SK-N-SH treated with all-trans-retinoic acid at 6 μM for 48 hours (cell line): ENCODE data around the gene LRRC2.

Source experiments
- ARNTL ChIP-seq: fragments of 450-650 bp; formaldehyde crosslinking; IDR thresholded peaks from 2 replicates; pipeline ENCODE4 v1.5.0; 2020; ENCODE audit warnings: low read depth, mild to moderate bottlenecking, moderate library complexity, borderline replicate concordance
- ESRRG ChIP-seq: fragments of 250-450 bp; sonication (Bioruptor Pico); IDR thresholded peaks from 2 replicates; pipeline ENCODE4 v1.6.1; 2021; ENCODE audit warnings: mild to moderate bottlenecking
- RARB ChIP-seq: fragments of 250-450 bp; sonication (Bioruptor Pico); IDR thresholded peaks from 2 replicates; pipeline ENCODE4 v1.8.0; 2021; ENCODE audit warnings: mild to moderate bottlenecking, moderate library complexity
- TOX ChIP-seq: fragments of 250-450 bp; sonication (Bioruptor Pico); IDR thresholded peaks from 2 replicates; pipeline ENCODE4 v1.8.0; 2021; ENCODE audit warnings: mild to moderate bottlenecking, moderate library complexity, borderline replicate concordance
- ZFP3 ChIP-seq: fragments of 250-450 bp; sonication (Bioruptor Pico); IDR thresholded peaks from 2 replicates; pipeline ENCODE4 v1.5.0; 2020; ENCODE audit warnings: mild to moderate bottlenecking, moderate library complexity
- ZNF8 ChIP-seq: fragments of 450-650 bp; formaldehyde crosslinking; IDR thresholded peaks from 2 replicates; pipeline ENCODE4 v1.5.0; 2020; ENCODE audit warnings: mild to moderate bottlenecking, moderate library complexity
- TF ChIP-seq, protein P1 (sequence below): fragments of 250-450 bp; sonication (Bioruptor Pico); IDR thresholded peaks from 2 replicates; pipeline ENCODE4 v1.5.1; 2021; ENCODE audit warnings: mild to moderate bottlenecking, moderate library complexity
- TF ChIP-seq, protein P2 (sequence below): fragments of 250-450 bp; sonication (Bioruptor Pico); IDR thresholded peaks from 2 replicates; pipeline ENCODE4 v1.8.0; 2020; ENCODE audit warnings: mild to moderate bottlenecking, moderate library complexity, borderline replicate concordance
- TF ChIP-seq, protein P3 (sequence below): fragments of 250-450 bp; sonication (Bioruptor Pico); IDR thresholded peaks from 2 replicates; pipeline ENCODE4 v1.8.0; 2021; ENCODE audit warnings: low read depth, mild to moderate bottlenecking, moderate library complexity, borderline replicate concordance
- TF ChIP-seq, protein P4 (sequence below): fragments of 250-450 bp; sonication (Bioruptor Pico); IDR thresholded peaks from 2 replicates; pipeline ENCODE4 v1.5.1; 2020; ENCODE audit warnings: low read depth, mild to moderate bottlenecking, moderate library complexity

DNA sequence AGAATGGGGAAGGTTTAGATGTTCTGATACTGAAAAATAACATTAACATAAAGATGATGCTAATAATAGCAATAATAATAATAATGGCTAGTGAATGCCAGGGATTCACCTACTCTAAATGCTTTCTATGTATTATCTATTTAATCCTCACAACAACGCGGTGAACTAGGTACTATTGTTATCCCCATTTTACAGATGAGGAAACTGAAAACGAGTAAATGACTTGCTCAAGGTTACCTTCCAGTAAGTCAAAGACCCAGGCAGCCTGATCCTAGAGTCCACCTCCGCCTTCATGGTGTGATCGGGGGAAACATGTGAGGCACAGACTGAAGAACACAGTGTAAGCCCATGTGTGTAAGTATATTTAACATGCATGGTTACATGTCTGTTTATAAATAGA is 30.4 kb downstream of the LRRC2 start:
- TF ChIP-seq ZNF8 (CRISPR knock-in tag) (no peak), ARNTL (CRISPR knock-in tag) (no peak), TOX (CRISPR knock-in tag) (no peak), ESRRG (CRISPR knock-in tag) (no peak), ZFP3 (CRISPR knock-in tag) (no peak), RARB (CRISPR knock-in tag) (no peak)
- TF ChIP-seq, protein P1, sequence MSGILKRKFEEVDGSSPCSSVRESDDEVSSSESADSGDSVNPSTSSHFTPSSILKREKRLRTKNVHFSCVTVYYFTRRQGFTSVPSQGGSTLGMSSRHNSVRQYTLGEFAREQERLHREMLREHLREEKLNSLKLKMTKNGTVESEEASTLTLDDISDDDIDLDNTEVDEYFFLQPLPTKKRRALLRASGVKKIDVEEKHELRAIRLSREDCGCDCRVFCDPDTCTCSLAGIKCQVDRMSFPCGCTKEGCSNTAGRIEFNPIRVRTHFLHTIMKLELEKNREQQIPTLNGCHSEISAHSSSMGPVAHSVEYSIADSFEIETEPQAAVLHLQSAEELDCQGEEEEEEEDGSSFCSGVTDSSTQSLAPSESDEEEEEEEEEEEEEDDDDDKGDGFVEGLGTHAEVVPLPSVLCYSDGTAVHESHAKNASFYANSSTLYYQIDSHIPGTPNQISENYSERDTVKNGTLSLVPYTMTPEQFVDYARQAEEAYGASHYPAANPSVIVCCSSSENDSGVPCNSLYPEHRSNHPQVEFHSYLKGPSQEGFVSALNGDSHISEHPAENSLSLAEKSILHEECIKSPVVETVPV (CRISPR knock-in tag): no peak
- TF ChIP-seq, protein P2, sequence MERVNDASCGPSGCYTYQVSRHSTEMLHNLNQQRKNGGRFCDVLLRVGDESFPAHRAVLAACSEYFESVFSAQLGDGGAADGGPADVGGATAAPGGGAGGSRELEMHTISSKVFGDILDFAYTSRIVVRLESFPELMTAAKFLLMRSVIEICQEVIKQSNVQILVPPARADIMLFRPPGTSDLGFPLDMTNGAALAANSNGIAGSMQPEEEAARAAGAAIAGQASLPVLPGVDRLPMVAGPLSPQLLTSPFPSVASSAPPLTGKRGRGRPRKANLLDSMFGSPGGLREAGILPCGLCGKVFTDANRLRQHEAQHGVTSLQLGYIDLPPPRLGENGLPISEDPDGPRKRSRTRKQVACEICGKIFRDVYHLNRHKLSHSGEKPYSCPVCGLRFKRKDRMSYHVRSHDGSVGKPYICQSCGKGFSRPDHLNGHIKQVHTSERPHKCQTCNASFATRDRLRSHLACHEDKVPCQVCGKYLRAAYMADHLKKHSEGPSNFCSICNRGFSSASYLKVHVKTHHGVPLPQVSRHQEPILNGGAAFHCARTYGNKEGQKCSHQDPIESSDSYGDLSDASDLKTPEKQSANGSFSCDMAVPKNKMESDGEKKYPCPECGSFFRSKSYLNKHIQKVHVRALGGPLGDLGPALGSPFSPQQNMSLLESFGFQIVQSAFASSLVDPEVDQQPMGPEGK (CRISPR knock-in tag): no peak
- TF ChIP-seq, protein P3, sequence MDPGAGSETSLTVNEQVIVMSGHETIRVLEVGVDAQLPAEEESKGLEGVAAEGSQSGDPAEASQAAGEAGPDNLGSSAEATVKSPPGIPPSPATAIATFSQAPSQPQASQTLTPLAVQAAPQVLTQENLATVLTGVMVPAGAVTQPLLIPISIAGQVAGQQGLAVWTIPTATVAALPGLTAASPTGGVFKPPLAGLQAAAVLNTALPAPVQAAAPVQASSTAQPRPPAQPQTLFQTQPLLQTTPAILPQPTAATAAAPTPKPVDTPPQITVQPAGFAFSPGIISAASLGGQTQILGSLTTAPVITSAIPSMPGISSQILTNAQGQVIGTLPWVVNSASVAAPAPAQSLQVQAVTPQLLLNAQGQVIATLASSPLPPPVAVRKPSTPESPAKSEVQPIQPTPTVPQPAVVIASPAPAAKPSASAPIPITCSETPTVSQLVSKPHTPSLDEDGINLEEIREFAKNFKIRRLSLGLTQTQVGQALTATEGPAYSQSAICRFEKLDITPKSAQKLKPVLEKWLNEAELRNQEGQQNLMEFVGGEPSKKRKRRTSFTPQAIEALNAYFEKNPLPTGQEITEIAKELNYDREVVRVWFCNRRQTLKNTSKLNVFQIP (CRISPR knock-in tag): no peak
- TF ChIP-seq, protein P4, sequence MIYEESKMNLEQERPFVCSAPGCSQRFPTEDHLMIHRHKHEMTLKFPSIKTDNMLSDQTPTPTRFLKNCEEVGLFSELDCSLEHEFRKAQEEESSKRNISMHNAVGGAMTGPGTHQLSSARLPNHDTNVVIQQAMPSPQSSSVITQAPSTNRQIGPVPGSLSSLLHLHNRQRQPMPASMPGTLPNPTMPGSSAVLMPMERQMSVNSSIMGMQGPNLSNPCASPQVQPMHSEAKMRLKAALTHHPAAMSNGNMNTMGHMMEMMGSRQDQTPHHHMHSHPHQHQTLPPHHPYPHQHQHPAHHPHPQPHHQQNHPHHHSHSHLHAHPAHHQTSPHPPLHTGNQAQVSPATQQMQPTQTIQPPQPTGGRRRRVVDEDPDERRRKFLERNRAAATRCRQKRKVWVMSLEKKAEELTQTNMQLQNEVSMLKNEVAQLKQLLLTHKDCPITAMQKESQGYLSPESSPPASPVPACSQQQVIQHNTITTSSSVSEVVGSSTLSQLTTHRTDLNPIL (CRISPR knock-in tag): no peak
